ENCODE measurements around the gene MPPE1. TPM values are rescaled to one million over a fixed set of nuclear protein-coding genes. Genes with fewer than 3 reads are reported as not detected.
"Not testable (repeated sequence)": the region's sequence is repeated elsewhere in the genome, so short reads cannot be mapped to it uniquely, and the experiment has no call there.

The MPPE1 gene
- polyA plus RNA-seq, 1 donor from 2014 or later = 53.4 TPM

- Histone ChIP-seq H3K36me3 (ENCODE audit: insufficient read depth, low read length) (no peaks in the 10 kb centered on the region), H4K20me1 (ENCODE audit: insufficient read depth) (no peaks in the 10 kb centered on the region), H3K4me3 (ENCODE audit: low read length) (no peak overlapping the region), H3K4me2 (ENCODE audit: low read length) (no peak overlapping the region), H3K79me2 (replicated peaks; ENCODE audit: insufficient read depth, low read length) (no peaks in the 10 kb centered on the region), H2AFZ (ENCODE audit: low read depth, low read length) (no peak overlapping the region), H3K9ac (ENCODE audit: low read length) (no peak overlapping the region), H3K27ac (ENCODE audit: low read length) (no peak overlapping the region), H3K9me3 (ENCODE audit: low read length) (no peaks in the 10 kb centered on the region), H3K9me2 (ENCODE audit: insufficient read depth, low read length) (no peaks in the 10 kb centered on the region), H3F3A (ENCODE audit: insufficient read depth, low read length, poor library complexity, severe bottlenecking) (no peaks in the 10 kb centered on the region), H3K27me3 (ENCODE audit: insufficient read depth, low read depth, low read length) (no peaks in the 10 kb centered on the region)
- TF ChIP-seq CTCF (IDR thresholded peaks at IDR 0.05; ENCODE audit: poor library complexity, severe bottlenecking) (no peak), POLR2AphosphoS5 (IDR thresholded peaks at IDR 0.05) (peak; percentile 55), REST (IDR thresholded peaks at IDR 0.05; ENCODE audit: borderline replicate concordance) (no peak), TAF1 (IDR thresholded peaks at IDR 0.05; ENCODE audit: low read depth) (no peak), EZH2 (IDR thresholded peaks at IDR 0.05; ENCODE audit: borderline replicate concordance, insufficient read depth, low read length, poor library complexity, severe bottlenecking) (no peak), EP300 (conservative IDR thresholded peaks at IDR 0.05; ENCODE audit: poor library complexity, severe bottlenecking) (peak; percentile 51)
These were observed 15.3 kb upstream of the MPPE1 start for GRCh38 chr18:11923450-11923849.

GRCh38 chr18:11919522-11919921 is 11.4 kb upstream of the MPPE1 start:
- not testable (repeated sequence) for H3K27ac ChIP-seq (ENCODE audit: low read length); H3K4me3 ChIP-seq (ENCODE audit: low read length); H3K9ac ChIP-seq (ENCODE audit: low read length); H3K27me3 ChIP-seq (ENCODE audit: insufficient read depth, low read depth, low read length); H3K79me2 ChIP-seq (replicated peaks; ENCODE audit: insufficient read depth, low read length); H3F3A ChIP-seq (ENCODE audit: insufficient read depth, low read length, poor library complexity, severe bottlenecking); H4K20me1 ChIP-seq (ENCODE audit: insufficient read depth); H2AFZ ChIP-seq (ENCODE audit: low read depth, low read length); H3K9me3 ChIP-seq (ENCODE audit: low read length); H3K4me2 ChIP-seq (ENCODE audit: low read length); H3K9me2 ChIP-seq (ENCODE audit: insufficient read depth, low read length); H3K36me3 ChIP-seq (ENCODE audit: insufficient read depth, low read length)

- H3K27ac ChIP-seq (ENCODE audit: low read length); H3K27me3 ChIP-seq (ENCODE audit: insufficient read depth, low read depth, low read length); H2AFZ ChIP-seq (ENCODE audit: low read depth, low read length); H3K9me3 ChIP-seq (ENCODE audit: low read length); H3K9me2 ChIP-seq (ENCODE audit: insufficient read depth, low read length); H3K9ac ChIP-seq (ENCODE audit: low read length); H3K79me2 ChIP-seq (replicated peaks; ENCODE audit: insufficient read depth, low read length); H3K36me3 ChIP-seq (ENCODE audit: insufficient read depth, low read length); H3K4me2 ChIP-seq (ENCODE audit: low read length); H3F3A ChIP-seq (ENCODE audit: insufficient read depth, low read length, poor library complexity, severe bottlenecking); H3K4me3 ChIP-seq (ENCODE audit: low read length); H4K20me1 ChIP-seq (ENCODE audit: insufficient read depth): not testable (repeated sequence)
These were observed 8.8 kb upstream of the MPPE1 start for GRCh38 chr18:11916880-11917279.
